DMS53 treated with DMSO at 0.1 percent for 48 hours (cell line): ENCODE measurements around the gene MITD1.
"Not testable (repeated sequence)": the region's sequence is repeated elsewhere in the genome, so short reads cannot be mapped to it uniquely, and the experiment has no call there.

ENCODE experiments used
- DNase-seq: peaks from one replicate; lab custom pipeline; 2025; ENCODE audit not compliant: unreplicated experiment; lab: John Stamatoyannopoulos, UW

MITD1 gene

GRCh38 chr2:99154643-99155536 is 26.0 kb downstream of the MITD1 start, which contains the start of the genes LIPT1 and TSGA10:
TSS of gene LIPT1 (plus strand) at chr2:99154967. CDS start at chr2:99161958, 6,991 bp downstream.
TSS of gene TSGA10 (minus strand) at chr2:99154942. CDS start at chr2:99109439, 45,503 bp downstream.
- peak; percentile 97 for DNase-seq

DNA sequence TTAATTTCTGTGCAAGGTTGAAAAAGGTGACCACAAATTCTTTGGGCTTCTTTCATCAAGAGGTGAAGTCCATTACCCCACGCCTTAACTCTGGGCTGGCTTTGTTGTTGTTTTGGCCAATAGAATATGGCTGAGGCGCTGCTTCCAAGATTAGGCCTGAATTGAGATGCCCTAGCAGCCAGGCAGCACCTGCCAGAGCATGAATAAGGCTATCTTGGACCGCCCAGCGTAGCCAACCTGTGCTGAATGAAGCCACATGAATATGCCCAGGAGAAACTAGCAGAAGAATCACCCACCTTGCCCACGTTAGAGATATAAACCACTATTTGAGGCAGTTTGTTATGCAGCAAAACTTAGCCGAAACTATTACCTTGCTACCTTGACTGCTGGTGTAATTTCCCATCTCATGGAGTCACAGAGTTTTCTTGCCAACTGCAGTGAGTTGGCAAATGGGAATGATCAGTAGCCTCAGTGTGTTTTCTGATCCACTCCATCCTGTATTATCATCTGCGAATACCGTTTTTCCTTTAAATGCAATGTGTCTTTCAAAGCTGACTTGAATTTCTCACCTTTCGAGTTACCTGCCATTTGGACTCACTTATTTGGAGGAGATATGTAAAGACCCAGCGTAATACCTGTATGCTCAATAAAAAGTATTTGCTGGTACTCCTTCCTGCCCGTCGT is 26.8 kb downstream of the MITD1 start:
- DNase-seq = peak; percentile 79

- DNase-seq = no peak
Observed at GRCh38 chr2:99152199-99152895, 28.5 kb downstream of the MITD1 start.

GRCh38 chr2:99150706-99151105 is 30.2 kb downstream of the MITD1 start:
- DNase-seq = no peak

- DNase-seq = peak; percentile 100
Observed at GRCh38 chr2:99141110-99142108, 39.4 kb downstream of the MITD1 start, which contains the start of gene C2orf15. TSS of gene C2orf15 (plus strand) at chr2:99141707. CDS start at chr2:99150559, 8,852 bp downstream.

DNA sequence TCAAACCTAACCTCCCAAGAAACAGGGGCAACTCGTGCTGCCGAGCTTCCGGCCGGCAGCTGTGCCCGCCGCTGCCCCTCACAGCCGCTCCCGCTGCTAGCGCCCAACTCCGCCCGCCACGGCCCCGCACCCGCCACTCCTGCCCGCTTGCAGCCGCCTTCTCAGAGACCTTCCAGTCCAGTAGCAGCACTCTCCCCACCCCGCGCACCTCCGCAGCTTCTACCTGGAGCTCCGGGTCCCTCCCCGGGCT is 40.1 kb downstream of the MITD1 start:
- DNase-seq = peak; percentile 94

DNA sequence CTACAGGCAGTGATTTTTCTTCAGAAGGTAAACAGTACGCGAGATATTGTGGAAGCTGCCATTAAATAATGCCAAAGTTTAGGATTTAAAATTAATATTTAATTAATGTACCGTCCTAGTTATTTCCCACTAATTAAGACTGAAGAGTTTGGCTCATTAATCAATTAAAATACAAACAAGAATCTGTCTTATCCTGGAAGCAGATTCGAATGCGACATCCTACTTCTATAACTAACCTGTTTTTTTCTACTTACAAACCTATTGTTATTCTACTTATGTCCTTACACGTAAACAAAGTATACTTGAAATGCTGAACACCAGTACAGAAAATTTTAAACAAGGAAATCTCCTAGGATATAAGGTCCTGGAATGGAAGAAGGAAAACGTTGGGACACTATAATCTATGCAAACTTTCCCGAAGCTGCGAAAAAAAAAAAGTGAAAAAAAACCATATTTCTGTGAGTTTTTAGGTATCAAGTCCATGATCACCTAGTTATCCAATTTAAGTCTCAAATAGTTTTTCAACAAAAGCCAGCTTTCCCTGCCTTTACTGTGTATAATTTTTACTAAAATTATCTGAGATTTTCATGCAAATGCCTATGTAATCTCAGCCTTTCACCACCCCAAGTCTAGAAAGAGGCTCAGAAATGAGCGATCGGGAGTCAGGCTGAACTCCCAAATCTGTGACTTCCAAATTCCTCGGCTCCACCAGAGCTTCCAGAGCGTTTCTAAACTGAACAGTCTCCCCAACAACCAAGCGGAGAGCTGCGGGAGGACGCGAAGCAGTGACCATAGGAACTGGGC is 40.6 kb downstream of the MITD1 start:
- no peak for DNase-seq

GRCh38 chr2:99139003-99139402 is 41.9 kb downstream of the MITD1 start:
- no peak for DNase-seq

GRCh38 chr2:99135044-99135556 is 45.8 kb downstream of the MITD1 start:
- DNase-seq = not testable (repeated sequence)

DNA sequence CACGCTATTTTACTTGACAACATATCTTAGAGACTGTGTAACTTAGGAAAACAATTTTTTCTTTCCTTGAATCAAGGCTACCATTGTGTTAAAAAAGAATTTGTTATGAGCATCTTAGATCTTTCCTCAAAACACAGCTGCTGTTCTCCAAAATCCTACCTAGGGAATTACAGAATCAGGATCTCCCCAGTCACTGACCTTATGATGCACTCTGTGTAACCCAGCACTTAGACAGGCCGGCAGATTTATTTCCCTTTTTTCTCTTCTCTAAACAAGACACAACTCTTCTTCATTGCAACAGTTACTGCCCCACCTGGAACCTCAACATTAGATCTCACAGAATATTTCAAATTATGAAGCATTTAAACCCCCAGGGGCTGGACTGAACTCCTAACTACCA is 52.9 kb downstream of the MITD1 start:
- DNase-seq = no peak
